NCI-H226 (cell line): ENCODE results near the gene GCH1.
"Not testable (repeated sequence)": the region's sequence is repeated elsewhere in the genome, so short reads cannot be mapped to it uniquely, and the experiment has no call there.

Source experiments
- DNase-seq: peaks from one replicate; pipeline ENCODE4 v3.0.0-alpha.2; 2015

Gene GCH1

GRCh38 chr14:54906075-54906474 is 3.4 kb upstream of the GCH1 start:
- DNase-seq = no peak

DNA sequence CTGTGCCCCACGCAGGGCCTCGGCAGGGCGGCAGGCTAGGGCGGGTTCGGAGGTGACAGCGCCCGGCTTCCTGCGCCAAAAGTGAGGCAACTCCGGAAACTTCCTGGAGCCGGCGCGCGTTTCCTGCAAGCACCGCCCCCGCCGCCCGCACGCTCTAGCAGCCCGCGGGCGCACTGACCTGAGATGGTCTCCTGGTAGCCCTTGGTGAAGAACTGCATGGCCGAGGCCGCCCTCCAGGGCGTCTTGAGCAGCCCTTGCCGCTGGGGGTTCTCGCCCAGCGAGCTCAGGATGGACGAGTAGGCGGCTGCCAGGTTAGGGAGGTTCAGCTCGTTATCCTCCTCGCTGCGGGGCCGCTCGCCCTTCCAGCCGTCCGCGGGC is 494 bp downstream of the GCH1 start:
- DNase-seq = peak; percentile 76

DNA sequence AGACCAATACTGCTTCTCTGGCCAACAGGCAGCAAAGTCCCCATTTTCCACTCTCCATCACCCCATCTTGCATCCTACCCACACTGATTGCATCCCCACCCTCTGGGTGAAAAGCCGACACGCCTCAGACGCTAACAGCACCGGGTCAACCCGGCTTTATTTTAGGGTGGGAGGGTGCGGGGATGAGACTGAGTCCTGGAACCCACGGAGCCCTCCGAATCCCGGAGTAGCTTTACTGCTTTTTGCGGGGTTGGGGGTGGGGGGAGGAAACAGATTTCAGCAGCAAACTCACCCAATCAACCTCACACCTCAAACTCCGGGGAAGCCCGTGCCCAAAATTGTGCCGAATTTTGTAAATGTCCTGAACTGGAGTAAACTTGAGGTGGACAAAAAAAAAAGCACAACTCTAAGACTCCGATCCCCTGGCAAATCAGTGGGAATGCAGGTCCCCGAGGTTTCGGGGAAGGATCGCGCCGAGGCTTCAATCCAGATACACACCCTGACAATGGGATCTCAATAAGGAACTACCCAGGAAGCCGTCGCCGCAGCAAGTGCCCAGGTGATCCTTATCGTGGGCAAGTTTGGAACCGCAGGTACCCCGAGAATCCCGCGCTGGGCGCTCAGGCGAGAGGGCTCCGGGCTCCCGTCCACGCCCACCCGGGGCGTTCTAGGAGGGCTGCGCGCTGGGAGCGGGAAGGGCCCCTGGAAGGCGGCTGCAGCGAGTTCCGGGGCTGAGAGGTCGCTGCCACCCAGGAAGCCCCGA is 1.1 kb downstream of the GCH1 start:
- no peak for DNase-seq

- no peak for DNase-seq
Observed at GRCh38 chr14:54899573-54899972, 3.1 kb downstream of the GCH1 start.

- not testable (repeated sequence) for DNase-seq
Observed at GRCh38 chr14:54897809-54898555, 4.6 kb downstream of the GCH1 start.

GRCh38 chr14:54895683-54896082 is 6.9 kb downstream of the GCH1 start:
- no peak for DNase-seq

DNA sequence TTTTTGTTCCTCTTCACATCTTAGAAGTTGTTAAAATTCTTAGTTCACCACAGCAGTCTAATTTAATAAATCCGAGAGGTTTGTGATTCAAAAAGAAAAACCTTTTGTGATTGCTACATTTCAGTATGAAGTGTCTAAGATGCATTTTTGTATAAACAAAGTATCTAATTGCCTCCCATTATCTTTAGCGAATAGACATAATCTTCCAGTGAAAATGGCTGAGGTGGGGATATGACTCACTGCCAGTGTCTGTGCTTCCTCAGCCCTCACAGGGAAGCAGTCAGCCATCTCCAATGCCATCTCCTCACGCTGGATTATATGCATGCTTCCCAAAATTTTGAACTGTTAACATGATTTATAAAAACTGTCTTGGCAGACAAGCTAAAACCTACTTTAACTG is 7.6 kb downstream of the GCH1 start:
- DNase-seq = peak; percentile 63

DNA sequence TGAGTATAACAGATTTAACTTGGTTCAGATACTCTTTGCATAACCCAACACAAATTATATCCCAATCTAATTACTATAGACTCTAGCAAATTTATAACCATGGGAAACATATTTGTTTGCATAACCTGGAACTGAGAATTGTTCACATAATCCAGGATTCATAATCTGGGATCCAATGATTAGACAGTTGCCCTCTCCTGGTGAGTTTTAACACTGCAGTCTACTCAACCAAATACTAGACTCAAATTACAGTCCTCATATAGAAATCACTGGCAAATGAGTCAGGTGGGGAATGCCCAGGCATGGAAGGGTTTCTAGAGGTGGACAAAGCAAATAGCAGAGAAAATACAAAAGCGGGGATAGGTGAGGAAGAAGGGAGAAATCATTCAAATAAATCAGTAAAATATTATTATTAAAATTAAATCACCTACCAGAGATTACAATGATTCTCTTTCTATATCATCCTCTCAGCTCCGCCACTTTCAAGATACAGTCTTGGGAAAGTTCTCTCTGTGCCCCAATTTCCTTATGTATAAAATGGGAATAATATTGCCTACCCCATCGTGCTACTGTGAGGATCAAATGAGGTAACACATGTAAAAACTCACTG is 9.4 kb downstream of the GCH1 start:
- peak; percentile 67 for DNase-seq

- no peak for DNase-seq
Observed at GRCh38 chr14:54891471-54892245, 11.0 kb downstream of the GCH1 start.

GRCh38 chr14:54890788-54891187 is 11.8 kb downstream of the GCH1 start:
- DNase-seq = no peak

DNA sequence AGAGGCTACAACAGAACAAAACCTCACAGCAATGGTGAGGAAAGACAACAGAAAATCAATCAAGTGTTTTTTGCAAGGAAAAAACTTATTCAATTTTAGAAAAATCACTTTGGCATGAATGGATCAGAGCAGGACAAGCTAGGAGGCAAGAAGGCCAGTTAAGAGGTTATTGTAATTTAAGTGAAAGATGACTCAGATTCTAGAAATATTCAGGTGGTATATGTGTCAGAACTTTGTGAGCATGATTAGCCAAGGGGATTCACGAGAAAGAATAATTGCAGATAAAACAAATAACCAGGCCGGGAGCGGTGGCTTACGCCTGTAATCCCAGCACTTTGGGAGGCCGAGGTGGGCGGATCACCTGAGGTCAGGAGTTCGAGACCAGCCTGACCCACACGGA is 12.7 kb downstream of the GCH1 start:
- peak; percentile 44 for DNase-seq

GRCh38 chr14:54882521-54882920 is 20.1 kb downstream of the GCH1 start:
- DNase-seq = no peak

GRCh38 chr14:54881761-54882401 is 20.7 kb downstream of the GCH1 start:
- no peak for DNase-seq

GRCh38 chr14:54881235-54881760 is 21.3 kb downstream of the GCH1 start:
- no peak for DNase-seq

- no peak for DNase-seq
Observed at GRCh38 chr14:54877703-54878021, 25.0 kb downstream of the GCH1 start.

DNA sequence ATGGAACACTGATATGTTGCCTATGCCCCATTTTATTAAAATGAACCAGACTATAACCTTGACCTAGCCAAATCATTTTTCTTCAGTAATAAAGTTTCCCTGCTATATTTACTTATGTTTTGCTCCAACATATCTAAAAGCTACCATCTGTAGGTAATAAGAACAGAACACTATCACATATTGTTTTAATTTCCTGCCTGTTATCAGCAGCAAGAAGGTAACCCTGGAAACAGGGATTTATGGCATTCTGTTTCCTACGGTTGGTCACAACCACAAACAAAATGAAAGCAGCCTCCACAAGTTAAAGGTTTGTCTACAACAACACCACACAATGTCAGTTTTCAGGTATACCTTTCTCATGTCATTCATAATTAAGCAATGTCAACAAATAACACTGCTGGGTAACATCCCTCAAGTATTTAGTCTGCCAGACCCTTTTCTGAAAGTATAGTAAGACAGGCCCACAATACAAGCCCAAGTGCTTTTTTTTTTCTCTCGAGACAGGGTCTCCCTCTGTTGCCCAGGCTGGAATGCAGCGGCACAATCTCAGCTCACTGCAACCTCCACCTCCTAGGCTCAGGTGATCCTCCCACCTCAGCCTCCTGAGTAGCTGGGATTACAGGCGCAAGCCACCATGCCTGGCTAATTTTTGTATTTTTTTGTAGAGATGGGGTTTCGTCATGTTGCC is 25.5 kb downstream of the GCH1 start:
- DNase-seq = peak; percentile 24

DNA sequence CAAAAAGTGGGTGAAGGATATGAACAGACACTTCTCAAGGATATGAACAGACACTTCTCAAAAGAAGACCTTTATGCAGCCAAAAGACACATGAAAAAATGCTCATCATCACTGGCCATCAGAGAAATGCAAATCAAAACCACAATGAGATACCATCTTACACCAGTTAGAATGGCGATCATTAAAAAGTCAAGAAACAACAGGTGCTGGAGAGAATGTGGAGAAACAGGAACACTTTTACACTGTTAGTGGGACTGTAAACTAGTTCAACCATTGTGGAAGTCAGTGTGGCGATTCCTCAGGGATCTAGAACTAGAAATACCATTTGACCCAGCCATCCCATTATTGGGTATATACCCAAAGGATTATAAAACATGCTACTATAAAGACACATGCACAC is 27.0 kb downstream of the GCH1 start:
- DNase-seq = not testable (repeated sequence)

GRCh38 chr14:54870154-54871090 is 32.2 kb downstream of the GCH1 start:
- peak; percentile 28 for DNase-seq

- DNase-seq = no peak
Observed at GRCh38 chr14:54867011-54867410, 35.6 kb downstream of the GCH1 start.

DNA sequence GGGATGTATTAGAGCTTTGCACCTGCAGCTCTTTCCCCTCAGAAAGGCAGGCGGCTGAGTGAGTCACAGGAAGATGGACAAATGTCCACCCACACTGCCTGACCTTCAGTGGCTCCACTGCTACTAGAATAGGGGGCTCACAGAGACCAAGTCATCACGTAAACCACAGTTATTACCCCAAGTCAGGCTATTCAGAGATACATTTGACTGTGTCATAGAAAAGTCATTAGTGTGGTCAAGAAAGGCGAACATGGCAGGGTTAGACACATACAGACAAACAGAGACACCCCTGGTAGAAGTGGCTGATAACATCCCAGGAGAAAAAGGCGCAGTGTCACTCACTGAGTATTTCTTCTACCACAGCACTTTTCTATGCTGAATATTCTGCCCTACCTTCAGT is 36.0 kb downstream of the GCH1 start:
- no peak for DNase-seq

- no peak for DNase-seq
Observed at GRCh38 chr14:54864526-54864925, 38.1 kb downstream of the GCH1 start.
